Natural killer cell (primary cell): ENCODE results near the gene NT5M. TPM values are rescaled to one million over a fixed set of nuclear protein-coding genes. Genes with fewer than 3 reads are reported as not detected.
"Not testable (repeated sequence)": the region's sequence is repeated elsewhere in the genome, so short reads cannot be mapped to it uniquely, and the experiment has no call there.

Experiments
- ATAC-seq, 3 donors: fragments of 150-1000 bp in 2 of 3; fragments of 200-7000 bp in 1 of 3; cut with Tn5 transposase; 1 replicate in 1 of 3; 2 replicates in 2 of 3; pipeline ENCODE4 v1.10.0; 2021; ENCODE audit warnings: mild to moderate bottlenecking in 2 of 3, moderate library complexity in 2 of 3
- DNase-seq, 2 donors: peaks; one replicate each; pipeline versions ENCODE4 v3.0.0 to v3.0.0-alpha.2; 2013 to 2021; ENCODE audit warnings: mixed read lengths in 1 of 2
- H3K27ac ChIP-seq: one replicate; pipeline ENCODE4 v1.5.1; 2013; ENCODE audit warnings: mild to moderate bottlenecking, low read length
- H3K27me3 ChIP-seq: one replicate; pipeline ENCODE4 v1.6.1; 2013; ENCODE audit warnings: low read length; ENCODE audit not compliant: control insufficient read depth, insufficient read depth
- H3K36me3 ChIP-seq: one replicate; pipeline ENCODE4 v1.6.1; 2013; ENCODE audit warnings: low read length; ENCODE audit not compliant: control insufficient read depth, insufficient read depth
- H3K4me1 ChIP-seq: one replicate; pipeline ENCODE4 v1.6.1; 2013; ENCODE audit warnings: low read length; ENCODE audit not compliant: control insufficient read depth, insufficient read depth
- H3K4me3 ChIP-seq: one replicate; pipeline ENCODE4 v1.5.1; 2013; ENCODE audit warnings: low read length
- H3K9me3 ChIP-seq: one replicate; pipeline ENCODE4 v1.6.1; 2013; ENCODE audit warnings: low read length; ENCODE audit not compliant: control insufficient read depth, insufficient read depth
- H3K27ac Mint-ChIP-seq, 2 donors: one replicate each; pipeline ENCODE4 v1.8.0; 2022; ENCODE audit warnings: mild to moderate bottlenecking in 2 of 2, mixed read lengths in 2 of 2, moderate library complexity in 1 of 2
- H3K27me3 Mint-ChIP-seq, 2 donors: one replicate each; pipeline ENCODE4 v1.8.0; 2022; ENCODE audit warnings: low read depth in 2 of 2, mixed read lengths in 2 of 2
- H3K36me3 Mint-ChIP-seq: one replicate; pipeline ENCODE4 v1.8.0; 2022; ENCODE audit warnings: mixed read lengths
- H3K4me1 Mint-ChIP-seq, 2 donors: one replicate each; pipeline ENCODE4 v1.8.0; 2022; ENCODE audit warnings: mixed read lengths in 2 of 2
- H3K4me3 Mint-ChIP-seq: one replicate; pipeline ENCODE4 v1.8.0; 2022; ENCODE audit warnings: mild to moderate bottlenecking, moderate library complexity, mixed read lengths
- H3K9me3 Mint-ChIP-seq, 2 donors: one replicate each; pipeline ENCODE4 v1.8.0; 2022; ENCODE audit warnings: mixed read lengths in 2 of 2
- WGBS: methylation state at CpG from one replicate; pipeline ENCODE4 v1.1.7; 2013; ENCODE audit warnings: missing lambda C conversion rate; ENCODE audit not compliant: insufficient coverage; 5-methylcytosine and 5-hydroxymethylcytosine counted together
- intact Hi-C: fragments of 100-400 bp; cut with micrococcal nuclease; formaldehyde crosslinking; loops from one replicate; pipeline ENCODE4 v1.14.2; 2022
- total RNA-seq, 4 donors: library from RNA; stranded (reverse); fragments of 120-200 nt in 1 of 4; gene quantifications; one replicate each; pipeline versions ENCODE4 v1.2.3 to v1.2.4, GENCODE V29; 2013 to 2022
- TF ChIP-seq, protein P1 (sequence below): fragments of 200-600 bp; IDR thresholded peaks from one replicate; pipeline ENCODE4 v1.8.0; 2022; ENCODE audit warnings: antibody characterized with exemption

NT5M gene
- total RNA-seq, 3 donors from 2014 or later (not counting 1 experiment from before 2014, with no cell fraction given) = 3.5 to 4.4 (median 4.1) TPM

DNA sequence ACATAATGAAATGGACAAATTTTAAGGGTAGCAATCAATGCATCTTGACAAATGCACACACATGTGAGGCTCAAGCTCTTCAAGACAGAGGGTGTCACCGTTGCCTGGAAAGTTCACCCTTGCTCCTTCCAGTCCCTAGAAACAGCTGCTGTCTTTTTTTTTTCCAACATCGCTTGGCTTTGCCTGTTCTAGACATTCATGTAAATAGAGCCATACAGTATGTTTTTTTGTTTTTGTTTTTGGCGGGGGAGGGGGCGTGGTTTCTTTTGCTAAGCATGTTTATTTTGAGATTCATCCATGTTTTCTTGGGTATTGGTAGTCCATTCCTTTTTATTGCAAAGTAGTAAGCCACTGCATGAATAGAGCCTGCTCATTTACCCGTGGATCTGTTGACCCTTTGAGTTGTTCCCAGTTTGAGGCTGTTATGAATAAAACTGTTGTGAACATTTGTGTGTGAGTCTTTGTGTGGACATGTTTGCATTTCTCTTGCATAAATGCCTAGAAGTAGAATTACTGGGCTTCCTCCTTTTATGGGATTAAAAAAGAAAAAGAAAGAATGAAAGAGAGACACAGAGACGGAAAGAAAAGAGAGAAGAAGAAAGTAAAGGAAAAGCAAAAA, 78.4 kb downstream of the NT5M start:
- Mint-ChIP-seq H3K4me1 (no peaks in the 10 kb centered on the region), H3K4me3 (no peak overlapping the region), H3K36me3 (no peaks in the 10 kb centered on the region), H3K27ac (no peak overlapping the region), H3K27me3 (peaks cover 0 to 3% of the 10 kb centered on the region in 2 donors), H3K9me3 (no peaks in the 10 kb centered on the region)
- no peak overlapping the region for H3K27ac ChIP-seq
- WGBS = 87% methylated on average over 5 of the region's 6 CpGs
- TF ChIP-seq, protein P1, sequence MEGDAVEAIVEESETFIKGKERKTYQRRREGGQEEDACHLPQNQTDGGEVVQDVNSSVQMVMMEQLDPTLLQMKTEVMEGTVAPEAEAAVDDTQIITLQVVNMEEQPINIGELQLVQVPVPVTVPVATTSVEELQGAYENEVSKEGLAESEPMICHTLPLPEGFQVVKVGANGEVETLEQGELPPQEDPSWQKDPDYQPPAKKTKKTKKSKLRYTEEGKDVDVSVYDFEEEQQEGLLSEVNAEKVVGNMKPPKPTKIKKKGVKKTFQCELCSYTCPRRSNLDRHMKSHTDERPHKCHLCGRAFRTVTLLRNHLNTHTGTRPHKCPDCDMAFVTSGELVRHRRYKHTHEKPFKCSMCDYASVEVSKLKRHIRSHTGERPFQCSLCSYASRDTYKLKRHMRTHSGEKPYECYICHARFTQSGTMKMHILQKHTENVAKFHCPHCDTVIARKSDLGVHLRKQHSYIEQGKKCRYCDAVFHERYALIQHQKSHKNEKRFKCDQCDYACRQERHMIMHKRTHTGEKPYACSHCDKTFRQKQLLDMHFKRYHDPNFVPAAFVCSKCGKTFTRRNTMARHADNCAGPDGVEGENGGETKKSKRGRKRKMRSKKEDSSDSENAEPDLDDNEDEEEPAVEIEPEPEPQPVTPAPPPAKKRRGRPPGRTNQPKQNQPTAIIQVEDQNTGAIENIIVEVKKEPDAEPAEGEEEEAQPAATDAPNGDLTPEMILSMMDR = no peak
- DNase-seq = no peak
- H3K4me3 ChIP-seq = no peak overlapping the region
- no peak for ATAC-seq
- no peaks in the 10 kb centered on the region for H3K9me3 ChIP-seq
- no peaks in the 10 kb centered on the region for H3K36me3 ChIP-seq
- intact Hi-C loops = no loop called here
- H3K4me1 ChIP-seq = no peaks in the 10 kb centered on the region
- H3K27me3 ChIP-seq = no peaks in the 10 kb centered on the region

DNA sequence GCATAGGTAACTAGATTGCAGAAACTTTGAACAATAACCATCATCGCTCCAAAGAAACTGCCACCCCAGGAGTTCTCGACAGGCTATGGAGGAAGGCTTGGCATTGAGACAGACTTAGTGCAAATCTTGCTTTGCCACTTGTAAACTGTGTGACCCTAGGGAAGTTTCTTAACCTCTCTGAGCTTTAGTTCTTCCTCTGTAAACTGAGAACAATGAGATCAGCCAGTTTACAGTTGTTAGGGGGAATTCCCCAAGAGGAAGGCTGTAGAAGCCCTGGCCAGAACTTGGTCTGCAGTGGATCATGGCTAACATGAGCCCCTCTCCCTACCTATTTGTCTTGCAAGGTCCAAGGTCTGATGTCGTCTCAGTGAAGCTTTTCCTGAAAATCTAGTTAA, 78.9 kb downstream of the NT5M start:
- Mint-ChIP-seq H3K9me3 (no peaks in the 10 kb centered on the region), H3K4me1 (no peaks in the 10 kb centered on the region), H3K27ac (no peak overlapping the region), H3K36me3 (no peaks in the 10 kb centered on the region), H3K4me3 (no peak overlapping the region), H3K27me3 (peaks cover 0 to 3% of the 10 kb centered on the region in 2 donors)
- TF ChIP-seq, protein P1 = no peak
- H3K27me3 ChIP-seq = no peaks in the 10 kb centered on the region
- intact Hi-C loops = no loop called here
- H3K4me3 ChIP-seq = no peak overlapping the region
- no peak overlapping the region for H3K27ac ChIP-seq
- H3K36me3 ChIP-seq = no peaks in the 10 kb centered on the region
- WGBS = 93% methylated on average over 3 of the region's 3 CpGs
- ATAC-seq = no peak
- no peak for DNase-seq
- no peaks in the 10 kb centered on the region for H3K4me1 ChIP-seq
- H3K9me3 ChIP-seq = no peaks in the 10 kb centered on the region

DNA sequence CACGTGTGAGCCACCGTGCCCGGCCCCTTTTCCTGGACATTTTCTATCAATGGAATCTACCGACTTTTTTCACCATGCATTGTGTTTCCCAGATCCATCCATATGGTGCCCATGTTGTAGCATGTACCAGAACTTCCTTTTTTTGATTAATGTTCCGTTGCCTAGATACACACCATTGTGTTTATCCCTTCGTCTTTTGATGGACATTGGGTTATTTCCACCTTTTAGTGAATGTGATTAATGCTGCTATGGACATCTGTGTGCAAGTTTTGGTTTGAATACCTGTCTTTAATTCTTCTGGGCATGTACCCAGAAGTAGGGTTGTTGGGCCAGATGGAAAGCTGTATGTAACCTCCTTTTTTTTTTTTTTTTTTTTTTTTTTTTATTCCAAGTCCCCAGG, 79.8 kb downstream of the NT5M start:
- Histone ChIP-seq H3K9me3 (no peaks in the 10 kb centered on the region), H3K4me3 (no peak overlapping the region), H3K27me3 (no peaks in the 10 kb centered on the region), H3K36me3 (no peaks in the 10 kb centered on the region), H3K27ac (no peak overlapping the region), H3K4me1 (no peaks in the 10 kb centered on the region)
- Mint-ChIP-seq H3K27me3 (peaks cover 0 to 3% of the 10 kb centered on the region in 2 donors), H3K27ac (no peak overlapping the region), H3K9me3 (no peaks in the 10 kb centered on the region), H3K4me3 (no peak overlapping the region), H3K36me3 (no peaks in the 10 kb centered on the region), H3K4me1 (no peaks in the 10 kb centered on the region)
- DNase-seq (no peak), ATAC-seq (no peak)
- TF ChIP-seq, protein P1 = no peak
- intact Hi-C loops = no loop called here
- 62% methylated on average over 6 of the region's 6 CpGs for WGBS

DNA sequence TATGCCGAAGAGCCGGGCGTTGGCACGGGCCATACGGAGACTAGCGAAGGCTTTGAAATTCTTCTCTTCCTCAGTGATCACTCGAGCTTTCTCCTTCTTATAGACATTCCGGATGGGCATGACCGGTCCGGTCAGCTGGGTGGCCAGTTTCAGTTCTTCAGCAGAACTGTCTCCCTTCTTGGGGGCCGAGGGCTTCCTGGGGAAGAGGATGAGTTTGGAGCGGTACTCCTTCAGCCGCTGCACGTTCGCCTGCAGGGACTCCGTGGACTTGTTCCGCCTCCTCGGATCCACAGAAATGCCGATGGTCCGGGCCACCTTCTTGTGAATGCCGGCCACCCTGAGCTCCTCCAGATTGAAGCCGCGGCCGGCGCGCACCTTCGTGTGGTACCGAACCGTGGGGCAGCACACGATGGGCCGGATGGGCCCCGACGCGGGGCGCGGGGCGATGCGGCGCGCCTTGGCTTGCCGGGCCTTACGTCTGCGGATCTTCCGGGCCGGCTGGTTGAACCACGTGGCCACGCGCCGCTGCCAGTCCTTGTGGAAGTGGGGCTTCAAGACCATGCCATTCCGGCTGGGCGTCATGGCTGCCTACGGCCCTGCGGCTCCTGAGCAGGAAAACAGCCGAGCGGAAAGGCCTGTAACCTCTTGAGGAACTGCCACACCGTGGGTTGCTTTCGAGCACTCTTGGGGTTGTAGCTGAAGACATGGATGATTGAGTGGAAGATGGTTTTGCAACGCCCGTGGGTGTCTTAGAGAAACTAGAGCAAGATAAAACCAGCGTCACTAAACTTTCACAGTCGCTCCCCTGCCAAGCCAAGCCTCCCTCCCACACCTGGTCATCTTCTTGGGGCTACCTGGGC, 80.5 kb downstream of the NT5M start:
- H3K4me3 ChIP-seq, H3K9me3 Mint-ChIP-seq, H3K27ac ChIP-seq, H3K36me3 Mint-ChIP-seq, intact Hi-C loops, ATAC-seq, H3K9me3 ChIP-seq, H3K4me3 Mint-ChIP-seq, H3K4me1 ChIP-seq, H3K27me3 ChIP-seq, H3K4me1 Mint-ChIP-seq, H3K27ac Mint-ChIP-seq, DNase-seq, H3K27me3 Mint-ChIP-seq, H3K36me3 ChIP-seq: not testable (repeated sequence)
- WGBS = 94% methylated on average over 56 of the region's 61 CpGs
